HuH-7 (cell line): ENCODE data around the gene ICAM1.
"Not testable (repeated sequence)": the region's sequence is repeated elsewhere in the genome, so short reads cannot be mapped to it uniquely, and the experiment has no call there.

Source experiments
- DNase-seq: peaks from one replicate; pipeline ENCODE4 v3.0.0; 2011; ENCODE audit warnings: low spot score

Gene ICAM1, protein sequence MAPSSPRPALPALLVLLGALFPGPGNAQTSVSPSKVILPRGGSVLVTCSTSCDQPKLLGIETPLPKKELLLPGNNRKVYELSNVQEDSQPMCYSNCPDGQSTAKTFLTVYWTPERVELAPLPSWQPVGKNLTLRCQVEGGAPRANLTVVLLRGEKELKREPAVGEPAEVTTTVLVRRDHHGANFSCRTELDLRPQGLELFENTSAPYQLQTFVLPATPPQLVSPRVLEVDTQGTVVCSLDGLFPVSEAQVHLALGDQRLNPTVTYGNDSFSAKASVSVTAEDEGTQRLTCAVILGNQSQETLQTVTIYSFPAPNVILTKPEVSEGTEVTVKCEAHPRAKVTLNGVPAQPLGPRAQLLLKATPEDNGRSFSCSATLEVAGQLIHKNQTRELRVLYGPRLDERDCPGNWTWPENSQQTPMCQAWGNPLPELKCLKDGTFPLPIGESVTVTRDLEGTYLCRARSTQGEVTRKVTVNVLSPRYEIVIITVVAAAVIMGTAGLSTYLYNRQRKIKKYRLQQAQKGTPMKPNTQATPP

DNA sequence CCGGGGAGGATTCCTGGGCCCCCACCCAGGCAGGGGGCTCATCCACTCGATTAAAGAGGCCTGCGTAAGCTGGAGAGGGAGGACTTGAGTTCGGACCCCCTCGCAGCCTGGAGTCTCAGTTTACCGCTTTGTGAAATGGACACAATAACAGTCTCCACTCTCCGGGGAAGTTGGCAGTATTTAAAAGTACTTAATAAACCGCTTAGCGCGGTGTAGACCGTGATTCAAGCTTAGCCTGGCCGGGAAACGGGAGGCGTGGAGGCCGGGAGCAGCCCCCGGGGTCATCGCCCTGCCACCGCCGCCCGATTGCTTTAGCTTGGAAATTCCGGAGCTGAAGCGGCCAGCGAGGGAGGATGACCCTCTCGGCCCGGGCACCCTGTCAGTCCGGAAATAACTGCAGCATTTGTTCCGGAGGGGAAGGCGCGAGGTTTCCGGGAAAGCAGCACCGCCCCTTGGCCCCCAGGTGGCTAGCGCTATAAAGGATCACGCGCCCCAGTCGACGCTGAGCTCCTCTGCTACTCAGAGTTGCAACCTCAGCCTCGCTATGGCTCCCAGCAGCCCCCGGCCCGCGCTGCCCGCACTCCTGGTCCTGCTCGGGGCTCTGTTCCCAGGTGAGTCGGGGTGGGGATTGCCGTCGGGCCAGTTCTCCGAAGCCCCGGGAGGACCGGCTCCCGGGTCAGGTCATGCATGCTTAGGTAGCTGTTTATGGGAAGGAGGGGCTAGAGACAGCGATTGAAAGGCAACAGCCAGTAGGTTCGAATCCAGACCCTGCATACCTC, at the start of gene ICAM1:
TSS of gene ICAM1 (plus strand) at position 505 of the 779 bp plus-strand sequence. CDS start at position 545, 40 bp downstream.
- peak; percentile 72 for DNase-seq

DNA sequence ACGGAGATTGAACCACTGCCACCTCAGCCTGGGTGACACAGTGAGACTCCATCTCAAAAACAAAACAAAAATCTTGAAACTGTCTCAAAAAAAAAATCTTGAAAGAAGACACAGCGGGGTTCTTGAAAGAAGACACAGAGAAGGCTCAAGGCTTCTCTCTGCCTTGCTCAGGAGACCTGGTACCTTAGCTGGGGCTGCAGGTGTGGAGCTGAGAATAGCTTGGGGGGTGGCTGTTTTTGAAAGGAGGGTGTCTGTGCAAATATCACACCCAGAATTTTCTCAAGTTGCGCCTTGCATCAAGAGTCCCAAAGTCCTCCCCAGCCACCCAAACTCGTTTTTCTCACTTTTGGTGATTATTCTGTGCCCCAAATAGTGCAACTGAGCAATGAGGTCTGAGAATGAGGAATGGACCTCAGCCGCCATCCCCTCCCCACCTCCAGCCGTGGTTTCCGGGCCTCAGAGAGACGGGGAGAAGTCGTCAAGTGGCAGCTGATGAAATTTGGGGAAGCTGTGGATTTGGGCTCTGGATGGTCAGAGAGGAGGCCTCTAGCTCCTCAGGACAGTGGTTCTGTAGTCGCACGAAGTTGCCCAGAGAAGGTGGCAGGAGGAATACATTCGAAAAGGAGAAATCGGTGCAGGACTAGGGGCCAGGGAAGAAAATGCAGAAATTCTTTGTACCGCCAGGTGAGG, 48.6 kb upstream of the ICAM1 start:
- DNase-seq = no peak

DNA sequence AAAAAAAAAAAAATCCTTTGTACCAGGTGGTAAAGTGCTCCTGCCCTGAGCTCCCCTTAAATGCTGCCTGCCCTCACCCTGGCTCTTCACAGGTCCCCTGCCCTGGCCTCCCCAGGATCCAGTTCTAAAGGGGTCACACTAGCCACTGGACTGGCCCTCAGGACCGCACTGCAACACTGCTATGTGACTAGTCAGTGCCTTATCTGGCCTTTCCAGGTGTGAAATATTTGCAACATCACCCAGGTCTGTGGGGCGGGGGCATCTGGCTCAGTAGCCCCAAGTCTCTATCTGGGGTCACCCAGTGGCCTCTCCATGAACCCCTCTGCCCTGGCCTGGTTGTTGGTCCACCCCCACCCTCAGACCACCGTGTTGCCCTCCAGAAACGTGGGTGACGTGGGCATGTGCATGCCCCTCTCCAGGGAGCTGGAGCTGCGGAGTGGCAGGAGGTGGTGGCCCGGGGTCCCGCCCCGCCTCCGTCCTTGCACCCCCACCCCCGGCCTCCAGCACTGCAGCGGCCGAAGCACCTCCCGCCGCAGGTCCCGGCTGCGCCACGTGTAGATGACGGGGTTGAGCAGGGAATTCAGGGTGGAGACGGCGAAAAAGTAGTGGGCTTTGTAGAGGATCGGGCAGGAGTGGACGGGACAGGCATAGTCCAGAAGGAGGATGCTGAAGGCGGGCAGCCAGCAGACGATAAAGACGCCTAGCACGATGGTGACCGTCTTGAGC, 47.3 kb upstream of the ICAM1 start:
- no peak for DNase-seq

DNA sequence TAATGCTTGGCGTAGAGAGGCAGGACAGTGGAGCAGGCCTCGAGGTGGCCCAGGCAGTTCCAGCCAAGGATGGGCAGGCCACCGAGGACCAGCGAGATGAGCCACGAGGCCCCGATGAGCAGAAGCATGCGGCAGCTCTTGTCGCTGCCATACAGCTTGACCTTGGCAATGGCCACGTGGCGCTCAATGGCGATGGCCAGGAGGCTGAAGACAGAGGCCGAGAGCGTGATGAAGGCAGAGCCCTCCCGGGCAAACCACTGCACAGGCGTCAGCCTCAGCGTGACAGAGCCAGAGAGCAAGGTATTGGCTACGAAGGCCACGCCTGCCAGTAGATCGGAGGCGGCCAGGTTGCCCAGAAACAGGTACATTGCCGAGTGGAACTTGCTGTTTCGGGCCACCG, 46.6 kb upstream of the ICAM1 start:
- no peak for DNase-seq

DNA sequence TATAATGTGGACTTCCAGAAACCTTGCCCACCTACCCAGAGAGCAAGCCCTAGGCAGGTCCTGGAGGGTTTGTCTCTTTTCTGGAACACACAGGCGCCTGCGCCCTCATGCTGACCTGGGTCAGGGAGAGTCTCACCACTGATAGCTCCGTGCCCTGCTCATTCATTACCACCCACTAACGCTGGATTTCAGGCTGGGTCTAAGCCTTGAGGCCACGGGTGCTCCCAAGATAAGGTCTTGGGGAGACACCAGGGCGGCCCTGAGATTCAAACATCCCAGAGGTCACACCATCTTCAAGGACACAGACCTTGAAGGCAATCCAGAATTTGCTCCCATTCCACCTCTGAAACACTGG, 44.9 kb upstream of the ICAM1 start:
- DNase-seq = no peak

DNA sequence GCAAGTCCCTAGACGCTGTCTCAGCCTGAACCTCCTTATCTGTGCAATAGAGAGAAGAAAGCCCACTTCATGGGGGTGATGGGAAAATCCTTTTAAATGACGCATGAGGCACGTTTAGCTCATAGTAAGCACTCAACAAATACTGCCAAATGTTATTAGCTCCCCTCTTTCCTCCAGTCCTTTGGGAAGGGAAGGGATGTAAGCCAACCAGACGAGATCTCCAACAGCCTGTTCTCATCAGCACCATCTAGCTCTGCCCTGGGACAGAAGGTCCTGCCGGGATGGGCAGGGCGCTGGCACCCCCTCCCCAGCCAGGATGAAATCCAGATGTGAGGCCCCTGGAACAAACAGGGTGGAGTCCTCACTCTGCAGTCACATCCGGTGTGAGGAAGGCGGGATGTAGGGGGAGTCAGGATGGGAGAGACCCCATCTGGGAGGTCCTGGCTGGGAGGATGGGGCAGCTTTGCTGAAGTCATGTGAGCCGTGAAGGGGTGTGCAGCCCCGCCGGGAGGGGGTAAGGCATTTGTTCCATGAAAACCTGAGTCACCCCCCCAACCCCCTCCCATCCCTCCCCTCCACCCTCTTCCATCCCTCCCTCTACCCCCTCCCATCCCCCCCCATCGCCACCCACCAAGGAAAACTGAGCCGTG, 44.4 kb upstream of the ICAM1 start:
- no peak for DNase-seq

DNA sequence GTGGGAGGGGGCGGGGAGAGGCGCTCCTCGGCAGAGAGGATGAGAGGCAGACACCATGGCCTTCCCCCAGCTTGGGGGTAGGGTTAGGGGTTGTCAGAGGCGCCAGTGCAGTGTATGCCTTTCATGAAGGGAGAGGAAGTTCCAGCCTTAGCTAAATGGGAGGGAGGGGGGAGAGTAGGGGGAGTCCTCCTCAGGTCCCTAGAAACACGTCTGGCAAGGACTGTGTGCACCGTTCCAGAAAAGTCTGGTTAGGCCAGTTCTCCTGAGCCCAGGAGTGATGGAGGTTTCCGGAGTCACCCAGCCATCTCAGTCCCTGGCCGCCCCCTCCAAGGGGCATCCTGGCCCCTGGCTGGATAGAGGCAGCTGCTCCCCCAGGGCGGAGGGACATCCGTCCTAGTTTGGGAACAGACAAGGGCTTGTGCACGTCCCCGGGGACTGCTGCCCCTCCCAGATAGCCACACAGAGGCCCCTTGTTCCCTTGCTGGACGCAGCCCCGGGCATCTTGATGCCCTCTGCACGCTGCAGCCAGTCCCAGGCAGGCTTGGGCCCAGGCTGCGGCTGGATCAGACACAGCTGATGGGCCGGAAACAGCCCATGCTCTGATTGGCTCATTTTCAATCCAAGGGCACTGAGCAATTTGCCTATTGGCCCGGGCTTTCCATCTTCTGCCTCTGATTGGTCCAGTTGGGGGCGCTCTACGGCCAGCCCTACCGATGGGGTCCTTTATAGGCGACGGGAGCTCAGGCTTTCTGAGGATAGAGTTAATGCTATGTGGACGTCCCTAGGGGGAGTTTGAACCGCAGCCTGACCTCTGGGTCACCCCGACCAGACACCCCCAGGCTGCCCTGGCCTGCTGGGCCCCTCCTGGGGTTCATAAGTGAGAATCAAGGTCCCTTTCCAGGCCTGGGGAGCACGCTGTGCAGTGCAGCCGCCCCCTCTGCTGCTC, 43.6 kb upstream of the ICAM1 start:
- no peak for DNase-seq

DNA sequence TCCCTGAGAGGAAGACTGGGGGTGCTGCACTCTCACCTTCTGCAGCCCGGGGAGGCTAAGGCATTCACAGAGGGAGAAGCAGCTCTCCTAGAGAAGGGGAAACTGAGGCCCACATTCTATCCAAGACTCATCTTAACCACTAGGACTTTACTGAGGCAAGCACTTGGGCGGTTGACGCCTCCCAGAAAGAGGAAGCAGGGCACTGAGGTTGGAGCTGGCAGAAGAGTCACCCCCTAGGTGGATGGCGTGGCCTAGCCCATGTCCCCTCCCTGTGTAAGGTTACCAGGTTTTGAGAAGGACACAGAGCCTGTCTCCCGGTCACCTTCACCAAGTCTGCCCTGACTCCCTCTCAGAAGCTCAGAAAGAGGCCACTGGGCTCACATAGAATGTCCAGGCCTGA, 42.5 kb upstream of the ICAM1 start:
- DNase-seq = no peak

DNA sequence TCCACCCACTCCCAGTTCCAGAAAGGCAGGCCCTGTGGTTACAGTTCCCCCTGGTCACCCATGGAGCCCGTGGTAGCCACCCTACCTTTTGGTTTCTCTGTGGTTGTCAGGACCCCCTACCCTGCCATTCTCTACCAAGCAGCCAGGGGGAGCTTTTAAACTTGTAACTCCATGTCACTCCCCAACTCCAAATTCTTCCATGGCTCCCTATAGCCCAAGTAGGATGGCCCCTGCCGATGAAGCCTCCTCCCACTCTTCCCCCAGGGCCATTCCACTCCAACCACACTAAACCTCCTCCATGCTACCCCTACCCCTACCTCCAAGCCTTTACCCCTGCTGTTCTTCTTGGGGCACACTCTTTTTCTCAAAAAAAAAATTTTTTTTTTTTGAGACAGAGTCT, 42.0 kb upstream of the ICAM1 start:
- peak; percentile 83 for DNase-seq

DNA sequence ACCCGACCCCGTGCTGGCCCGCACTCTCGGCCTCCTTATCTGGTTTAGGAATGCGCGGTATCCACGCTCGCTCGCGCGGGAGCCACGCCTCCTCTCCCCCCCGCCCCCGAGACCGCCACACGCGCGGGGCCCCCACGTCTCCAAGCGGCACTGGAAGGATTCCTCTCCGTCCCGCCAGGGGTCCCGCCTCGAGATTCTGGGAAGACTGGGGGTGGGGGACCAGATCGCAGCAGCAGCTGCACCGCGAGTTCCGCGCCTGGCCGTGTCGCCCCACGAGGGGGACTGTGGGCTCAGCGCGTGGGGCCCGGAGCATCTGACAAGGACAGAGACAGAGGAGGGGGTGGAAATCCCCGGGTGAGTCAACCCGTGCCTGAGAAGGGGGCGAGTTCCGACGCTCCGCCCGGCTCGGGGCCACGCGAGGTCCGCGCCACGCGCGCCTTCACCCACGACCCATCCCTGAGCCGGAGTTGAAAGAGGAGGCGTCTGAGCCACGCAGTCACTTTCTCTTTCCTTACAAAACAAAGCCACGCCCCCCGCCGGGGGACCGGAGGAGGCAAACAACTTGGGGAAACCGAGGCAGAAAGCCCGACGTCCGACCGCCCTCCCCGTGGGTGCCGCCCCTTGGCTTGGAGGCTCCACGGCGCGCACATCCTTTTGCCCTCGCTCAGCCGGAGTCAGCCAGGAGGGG, 40.6 kb upstream of the ICAM1 start:
- DNase-seq = no peak

DNA sequence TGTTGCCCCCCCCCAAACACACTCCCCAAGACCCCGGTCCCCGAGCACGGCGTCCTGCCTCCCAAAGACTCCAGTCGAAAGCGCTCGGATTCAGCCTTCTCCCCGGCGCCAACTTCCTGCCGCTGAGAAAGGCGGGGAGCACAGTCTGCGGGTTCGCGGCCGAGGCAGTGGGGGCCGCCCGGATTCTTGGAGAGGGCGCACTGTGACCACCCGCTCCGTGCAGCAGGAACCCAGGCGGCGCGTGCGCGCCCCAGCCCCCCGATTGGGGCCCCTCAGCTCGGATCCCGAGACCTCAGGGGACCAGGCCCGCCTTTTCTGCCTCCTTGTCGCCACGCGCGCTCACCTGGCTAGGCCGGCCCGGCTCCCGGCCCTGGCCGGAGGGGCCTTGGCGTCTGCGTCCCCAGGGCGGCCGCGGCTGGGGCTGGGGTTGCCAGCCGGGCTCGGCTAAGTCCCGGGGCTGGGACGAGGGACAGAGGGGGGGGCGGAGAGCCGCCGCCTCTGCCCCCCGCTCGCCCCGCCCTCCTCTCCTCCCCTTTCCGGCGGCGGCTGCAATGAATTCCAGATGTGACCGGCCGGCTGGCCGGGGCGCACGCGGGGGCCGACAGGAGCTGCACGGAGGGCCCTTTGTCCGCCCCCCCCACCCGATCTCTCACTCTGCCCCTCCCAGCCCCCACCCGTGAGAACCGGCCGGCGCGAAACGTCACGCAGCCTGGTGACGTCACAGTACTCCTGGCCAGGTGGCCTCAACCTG, 39.9 kb upstream of the ICAM1 start, which contains the start of gene S1PR2:
TSS of gene S1PR2 (minus strand) at position 471 of the 751 bp plus-strand sequence. CDS start 6,426 bp downstream, outside the sequence.
- peak; percentile 71 for DNase-seq

DNA sequence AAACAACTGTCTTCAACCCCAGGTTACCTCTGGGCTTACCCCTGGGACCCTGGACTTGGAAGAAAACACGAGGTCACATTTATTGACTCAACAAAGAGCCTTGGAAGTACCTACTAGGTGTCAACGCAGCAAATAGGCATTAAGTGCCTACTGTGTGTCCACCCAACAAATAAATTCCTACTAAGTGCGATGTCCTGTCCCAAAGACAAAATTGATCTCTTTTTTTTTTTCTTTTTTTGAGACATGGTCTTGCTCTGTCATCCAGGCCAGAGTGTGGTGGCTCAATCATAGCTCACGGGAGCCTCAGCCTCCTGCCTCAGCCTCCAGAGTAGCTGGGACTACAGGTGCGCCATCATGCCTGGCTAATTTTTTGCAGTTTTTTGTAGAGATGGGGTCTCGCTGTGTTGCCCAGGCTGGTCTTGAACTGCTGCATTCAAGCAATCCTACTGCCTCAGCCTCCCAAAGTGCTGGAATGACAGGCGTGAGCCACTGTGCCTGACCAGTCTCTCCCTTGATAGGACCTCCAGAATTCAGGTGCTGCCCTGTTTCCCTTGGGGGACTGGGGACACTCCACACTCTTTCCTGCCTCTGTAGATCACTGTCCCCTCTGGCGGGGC, 39.2 kb upstream of the ICAM1 start:
- no peak for DNase-seq

DNA sequence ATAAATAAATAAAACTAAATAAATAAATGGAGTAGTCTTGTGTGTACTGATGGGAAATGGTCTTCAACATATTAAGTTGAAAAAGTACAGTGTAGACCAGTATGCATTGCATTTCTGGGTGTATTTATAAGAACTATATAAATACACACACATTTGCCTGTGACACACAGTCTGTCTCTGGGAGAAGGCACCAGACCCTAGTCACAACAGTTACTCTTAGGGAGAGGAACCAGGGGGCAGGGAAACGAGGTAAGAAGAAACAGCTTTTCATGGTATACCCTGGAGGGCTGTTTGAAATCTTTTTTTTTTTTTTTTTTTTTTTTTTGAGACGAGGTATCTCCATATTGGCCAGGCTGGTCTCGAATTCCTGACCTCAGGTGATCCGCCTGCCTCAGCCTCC, 37.0 kb upstream of the ICAM1 start:
- DNase-seq = no peak

DNA sequence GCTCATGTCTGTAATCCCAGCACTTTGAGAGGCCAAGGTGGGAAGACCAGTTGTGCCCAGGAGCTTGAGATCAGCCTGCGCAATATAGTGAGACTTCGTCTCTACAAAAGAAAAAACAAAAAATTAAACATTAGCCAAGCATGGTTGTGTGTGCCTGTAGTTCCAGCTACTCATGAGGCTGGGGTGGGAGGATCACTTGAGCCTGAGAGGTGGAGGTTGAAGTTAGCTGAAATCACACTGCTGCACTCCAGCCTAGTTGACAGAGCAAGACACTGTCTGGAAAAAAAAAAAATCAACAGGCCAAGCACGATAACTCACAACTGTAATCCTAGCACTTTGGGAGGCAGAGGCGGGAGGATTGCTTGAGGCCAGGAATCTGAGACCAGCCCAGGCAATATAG, 35.9 kb upstream of the ICAM1 start:
- no peak for DNase-seq

DNA sequence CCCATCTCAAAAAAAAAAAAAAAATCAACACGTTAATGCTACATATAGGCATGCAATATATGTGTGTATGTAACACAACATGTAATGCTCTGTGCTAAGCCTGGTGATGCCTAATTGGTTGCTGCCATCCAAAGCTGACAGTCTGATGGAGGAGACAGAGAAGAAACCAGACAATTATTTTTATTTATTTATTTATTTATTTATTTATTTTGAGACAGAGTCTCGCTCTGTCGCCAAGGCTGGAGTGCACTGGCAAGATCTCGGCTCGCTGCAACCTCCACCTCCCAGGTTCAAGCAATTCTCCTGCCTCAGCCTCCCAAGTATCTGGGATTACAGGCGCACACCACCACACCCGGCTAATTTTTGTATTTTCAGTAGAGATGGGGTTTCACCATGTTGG, 35.5 kb upstream of the ICAM1 start:
- not testable (repeated sequence) for DNase-seq

DNA sequence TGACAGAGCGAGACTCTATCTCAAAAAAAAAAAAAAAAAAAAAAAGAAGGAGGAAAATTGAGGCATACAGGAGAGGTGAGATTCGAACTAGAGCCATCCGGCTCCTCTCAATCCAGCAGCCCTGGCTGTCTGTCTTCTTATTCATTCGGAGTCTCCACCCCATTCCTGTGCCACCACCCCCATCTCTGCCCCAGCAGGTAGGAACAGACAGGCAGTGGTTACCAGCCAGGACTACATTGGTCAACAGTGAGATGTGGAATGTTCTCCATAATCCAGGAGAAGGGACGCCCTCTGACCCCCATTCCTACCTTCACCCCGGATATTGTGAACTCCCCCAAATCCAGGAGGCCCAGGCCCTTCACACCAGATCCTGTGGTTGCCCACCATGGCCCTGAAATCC, 33.2 kb upstream of the ICAM1 start:
- no peak for DNase-seq

DNA sequence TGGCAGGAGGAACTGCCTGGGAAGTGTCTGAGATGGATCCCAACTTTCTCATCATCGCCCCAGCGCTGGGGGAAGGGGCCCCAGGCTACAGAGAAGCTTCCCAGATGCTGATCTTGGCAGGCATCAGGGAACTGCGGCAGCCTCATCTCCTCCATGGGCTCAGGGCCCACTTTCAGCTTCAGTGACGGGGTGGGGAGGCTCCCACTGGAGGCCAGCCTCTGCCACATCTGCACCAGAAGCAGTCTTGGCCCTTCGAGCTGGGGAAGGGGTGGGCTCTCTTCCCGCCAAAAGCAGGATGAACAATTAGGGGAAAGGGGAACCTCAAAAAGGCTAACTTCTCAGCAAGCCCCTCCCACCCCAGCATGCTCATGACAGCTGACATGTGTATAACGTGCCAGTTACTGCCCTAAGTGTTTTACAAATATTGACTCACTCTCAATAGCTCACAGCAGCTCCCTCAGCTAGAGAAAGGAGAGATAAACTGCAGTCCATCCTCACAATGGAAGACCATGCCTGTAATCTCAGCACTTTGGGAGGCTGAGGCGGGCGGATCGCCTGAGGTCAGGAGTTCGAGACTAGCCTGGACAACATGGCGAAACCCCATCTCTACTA, 32.6 kb upstream of the ICAM1 start:
- peak; percentile 43 for DNase-seq
